Immature natural killer cell (primary cell): ENCODE data around the gene AASDH. TPM values are rescaled to one million over a fixed set of nuclear protein-coding genes. Genes with fewer than 3 reads are reported as not detected.

Experiments
- DNase-seq, 3 donors: peaks; one replicate each; pipeline ENCODE4 v3.0.0; 2022; ENCODE audit warnings: mixed read lengths in 1 of 3
- H3K27ac Mint-ChIP-seq, 6 donors: one replicate each; pipeline ENCODE4 v1.8.0; 2020; ENCODE audit warnings: mixed read lengths in 6 of 6, mild to moderate bottlenecking in 5 of 6, inconsistent platforms in 4 of 6, moderate library complexity in 3 of 6
- H3K27me3 Mint-ChIP-seq, 3 donors: one replicate each; pipeline ENCODE4 v1.8.0; 2020 to 2021; ENCODE audit warnings: low read depth in 3 of 3, mild to moderate bottlenecking in 3 of 3, mixed read lengths in 3 of 3, moderate library complexity in 3 of 3, inconsistent platforms in 1 of 3
- H3K36me3 Mint-ChIP-seq, 3 donors: one replicate each; pipeline ENCODE4 v1.8.0; 2020; ENCODE audit warnings: mixed read lengths in 3 of 3, inconsistent platforms in 2 of 3, mild to moderate bottlenecking in 2 of 3
- H3K4me1 Mint-ChIP-seq, 2 donors: one replicate each; pipeline ENCODE4 v1.8.0; 2020; ENCODE audit warnings: inconsistent platforms in 2 of 2, mild to moderate bottlenecking in 2 of 2, mixed read lengths in 2 of 2, moderate library complexity in 1 of 2
- H3K4me3 Mint-ChIP-seq, 5 donors: one replicate each; pipeline ENCODE4 v1.8.0; 2020; ENCODE audit warnings: mild to moderate bottlenecking in 5 of 5, mixed read lengths in 5 of 5, inconsistent platforms in 3 of 5, moderate library complexity in 3 of 5
- H3K9me3 Mint-ChIP-seq, 6 donors: one replicate each; pipeline ENCODE4 v1.8.0; 2020; ENCODE audit warnings: mild to moderate bottlenecking in 6 of 6, mixed read lengths in 6 of 6, inconsistent platforms in 4 of 6, moderate library complexity in 3 of 6
- polyA plus RNA-seq, 3 donors: library from polyadenylated mRNA; unstranded; fragments of 300-500 nt; fragmentation: Illumina TruSeq; gene quantifications; one replicate each; pipeline ENCODE4 v1.2.3, GENCODE V29; 2021

Gene AASDH
- 10 to 100 TPM; 11.3 to 13.7 (median 11.4) TPM for polyA plus RNA-seq

- peaks cover 31 to 49% of the 10 kb centered on the region in 2 donors for H3K4me1 Mint-ChIP-seq
- peaks cover 6 to 13% (median 9%) of the 10 kb centered on the region in 3 donors for H3K27me3 Mint-ChIP-seq
- peak within 1 kb of the TSS; percentile 91 to 97 (median 94) for H3K4me3 Mint-ChIP-seq
- H3K27ac Mint-ChIP-seq = peak within 1 kb of the TSS; percentile 95 to 99 (median 97)
- H3K36me3 Mint-ChIP-seq = no peaks in the 10 kb centered on the region
- DNase-seq = peak; percentile 93 to 94 (median 94)
- H3K9me3 Mint-ChIP-seq = no peaks in the 10 kb centered on the region
Measured at GRCh38 chr4:56387023-56388001, at the start of gene AASDH. Gene AASDH (minus strand): TSS chr4:56387491. CDS start chr4:56384299, 3,192 bp downstream.

- peaks cover 0 to 4% (median 0%) of the 10 kb centered on the region in 3 donors for H3K36me3 Mint-ChIP-seq
- peak; percentile 99 for DNase-seq
- H3K9me3 Mint-ChIP-seq = no peaks in the 10 kb centered on the region
- H3K27ac Mint-ChIP-seq = peak within 1 kb of the TSS; percentile 31 to 96 (median 94)
- peaks cover 10 to 11% (median 11%) of the 10 kb centered on the region in 3 donors for H3K27me3 Mint-ChIP-seq
- H3K4me1 Mint-ChIP-seq = peaks cover 27 to 28% of the 10 kb centered on the region in 2 donors
- H3K4me3 Mint-ChIP-seq = peak within 1 kb of the TSS; percentile 86 to 97 (median 91)
Measured at GRCh38 chr4:56435140-56435926, 48.0 kb upstream of the AASDH start, which contains the start of gene PPAT. Gene PPAT (minus strand): TSS chr4:56435615. CDS start chr4:56435477, 138 bp downstream.

- Mint-ChIP-seq H3K4me3 (peak overlapping the region; percentile 86 to 97 (median 91)), H3K36me3 (peaks cover 0 to 4% (median 0%) of the 10 kb centered on the region in 3 donors), H3K27ac (peak overlapping the region; percentile 31 to 96 (median 92)), H3K4me1 (peaks cover 27 to 28% of the 10 kb centered on the region in 2 donors), H3K9me3 (no peaks in the 10 kb centered on the region), H3K27me3 (peaks cover 10 to 11% (median 11%) of the 10 kb centered on the region in 3 donors)
- DNase-seq = peak; percentile 21 to 31 (median 29)
Measured at GRCh38 chr4:56434599-56435139, 47.4 kb upstream of the AASDH start.

- no peaks in the 10 kb centered on the region for H3K9me3 Mint-ChIP-seq
- H3K4me1 Mint-ChIP-seq = peaks cover 27 to 28% of the 10 kb centered on the region in 2 donors
- no peak overlapping the region for H3K27ac Mint-ChIP-seq
- DNase-seq = no peak
- no peaks in the 10 kb centered on the region for H3K36me3 Mint-ChIP-seq
- peaks cover 10 to 11% (median 11%) of the 10 kb centered on the region in 3 donors for H3K27me3 Mint-ChIP-seq
- peak overlapping the region in 2 of 5 donors; percentile 18 to 49 for H3K4me3 Mint-ChIP-seq
Measured at GRCh38 chr4:56433280-56433679, 46.0 kb upstream of the AASDH start.

- Mint-ChIP-seq H3K36me3 (no peaks in the 10 kb centered on the region), H3K4me3 (no peak overlapping the region), H3K9me3 (no peaks in the 10 kb centered on the region), H3K4me1 (peaks cover 12 to 13% of the 10 kb centered on the region in 2 donors), H3K27me3 (peaks cover 0 to 3% (median 2%) of the 10 kb centered on the region in 3 donors), H3K27ac (no peak overlapping the region)
- no peak for DNase-seq
Measured at GRCh38 chr4:56430203-56430602, 42.9 kb upstream of the AASDH start.

GRCh38 chr4:56427179-56427578 is 39.9 kb upstream of the AASDH start:
- H3K27me3 Mint-ChIP-seq = no peaks in the 10 kb centered on the region
- H3K36me3 Mint-ChIP-seq = no peaks in the 10 kb centered on the region
- no peaks in the 10 kb centered on the region for H3K9me3 Mint-ChIP-seq
- no peak overlapping the region for H3K4me3 Mint-ChIP-seq
- H3K27ac Mint-ChIP-seq = no peak overlapping the region
- no peaks in the 10 kb centered on the region for H3K4me1 Mint-ChIP-seq
- DNase-seq = no peak

- Mint-ChIP-seq H3K27me3 (no peaks in the 10 kb centered on the region), H3K27ac (no peak overlapping the region), H3K4me3 (no peak overlapping the region)
Measured at GRCh38 chr4:56426273-56426672, 39.0 kb upstream of the AASDH start.

GRCh38 chr4:56425518-56425917 is 38.2 kb upstream of the AASDH start:
- Mint-ChIP-seq H3K27ac (no peak overlapping the region), H3K9me3 (no peaks in the 10 kb centered on the region), H3K36me3 (no peaks in the 10 kb centered on the region), H3K27me3 (no peaks in the 10 kb centered on the region), H3K4me3 (no peak overlapping the region), H3K4me1 (no peaks in the 10 kb centered on the region)
- DNase-seq = no peak

More at GRCh38 chr4:56426273-56426672, 39.0 kb upstream of the AASDH start:
- no peaks in the 10 kb centered on the region for H3K36me3 Mint-ChIP-seq
- H3K4me1 Mint-ChIP-seq = no peaks in the 10 kb centered on the region
- no peaks in the 10 kb centered on the region for H3K9me3 Mint-ChIP-seq
- DNase-seq = no peak

GRCh38 chr4:56424697-56425514 is 37.6 kb upstream of the AASDH start:
- H3K27ac Mint-ChIP-seq = no peak overlapping the region
- H3K4me1 Mint-ChIP-seq = no peaks in the 10 kb centered on the region
- no peak overlapping the region for H3K4me3 Mint-ChIP-seq
- H3K27me3 Mint-ChIP-seq = no peaks in the 10 kb centered on the region
- DNase-seq = peak; percentile 35 to 45 (median 45)
- no peaks in the 10 kb centered on the region for H3K36me3 Mint-ChIP-seq
- no peaks in the 10 kb centered on the region for H3K9me3 Mint-ChIP-seq

- Mint-ChIP-seq H3K27ac (no peak overlapping the region), H3K36me3 (no peaks in the 10 kb centered on the region), H3K27me3 (no peaks in the 10 kb centered on the region), H3K4me1 (no peaks in the 10 kb centered on the region), H3K9me3 (no peaks in the 10 kb centered on the region), H3K4me3 (no peak overlapping the region)
- DNase-seq = no peak
Measured at GRCh38 chr4:56424176-56424575, 36.9 kb upstream of the AASDH start.

GRCh38 chr4:56417396-56417795 is 30.1 kb upstream of the AASDH start:
- Mint-ChIP-seq H3K27ac (no peak overlapping the region), H3K4me3 (no peak overlapping the region), H3K4me1 (no peaks in the 10 kb centered on the region), H3K36me3 (no peaks in the 10 kb centered on the region), H3K27me3 (no peaks in the 10 kb centered on the region), H3K9me3 (no peaks in the 10 kb centered on the region)
- DNase-seq = no peak

- Mint-ChIP-seq H3K27ac (no peak overlapping the region), H3K4me1 (no peaks in the 10 kb centered on the region), H3K36me3 (no peaks in the 10 kb centered on the region), H3K4me3 (no peak overlapping the region), H3K9me3 (no peaks in the 10 kb centered on the region), H3K27me3 (no peaks in the 10 kb centered on the region)
- no peak for DNase-seq
Measured at GRCh38 chr4:56416349-56416748, 29.1 kb upstream of the AASDH start.

GRCh38 chr4:56414135-56414670 is 26.9 kb upstream of the AASDH start:
- Mint-ChIP-seq H3K4me3 (no peak overlapping the region), H3K27me3 (no peaks in the 10 kb centered on the region), H3K4me1 (no peaks in the 10 kb centered on the region), H3K9me3 (no peaks in the 10 kb centered on the region), H3K36me3 (no peaks in the 10 kb centered on the region), H3K27ac (no peak overlapping the region)
- no peak for DNase-seq
